ENCODE data around the gene PQBP1.
"Not testable (repeated sequence)": the region's sequence is repeated elsewhere in the genome, so short reads cannot be mapped to it uniquely, and the experiment has no call there.

The PQBP1 gene

GRCh38 chrX:48897625-48898306, at the start of gene PQBP1, which contains the start of gene TIMM17B:
Gene PQBP1 (plus strand): TSS chrX:48897930. CDS start chrX:48898510, 580 bp downstream.
Gene TIMM17B (minus strand): TSS chrX:48897768. CDS start chrX:48897749, 19 bp downstream.
- DNase-seq (ENCODE audit: low spot score) = peak; percentile 95

GRCh38 chrX:48848847-48849246, 48.9 kb upstream of the PQBP1 start:
- no peak for DNase-seq (ENCODE audit: low spot score)

- DNase-seq (ENCODE audit: low spot score) = no peak
Measured at GRCh38 chrX:48852857-48853256, 44.9 kb upstream of the PQBP1 start.

- DNase-seq (ENCODE audit: low spot score) = not testable (repeated sequence)
Measured at GRCh38 chrX:48853494-48853893, 44.2 kb upstream of the PQBP1 start.

GRCh38 chrX:48854121-48854804, 43.5 kb upstream of the PQBP1 start:
- not testable (repeated sequence) for DNase-seq (ENCODE audit: low spot score)

- DNase-seq (ENCODE audit: low spot score) = peak; percentile 24
Measured at GRCh38 chrX:48854898-48855297, 42.8 kb upstream of the PQBP1 start.

- peak; percentile 65 for DNase-seq (ENCODE audit: low spot score)
Measured at GRCh38 chrX:48864210-48864609, 33.5 kb upstream of the PQBP1 start.

- DNase-seq (ENCODE audit: low spot score) = not testable (repeated sequence)
Measured at GRCh38 chrX:48872017-48872416, 25.7 kb upstream of the PQBP1 start.

- not testable (repeated sequence) for DNase-seq (ENCODE audit: low spot score)
Measured at GRCh38 chrX:48876944-48877343, 20.8 kb upstream of the PQBP1 start.

- no peak for DNase-seq (ENCODE audit: low spot score)
Measured at GRCh38 chrX:48883729-48884128, 14.0 kb upstream of the PQBP1 start.

- not testable (repeated sequence) for DNase-seq (ENCODE audit: low spot score)
Measured at GRCh38 chrX:48886586-48886985, 11.1 kb upstream of the PQBP1 start.

- no peak for DNase-seq (ENCODE audit: low spot score)
Measured at GRCh38 chrX:48890296-48890925, 7.3 kb upstream of the PQBP1 start.

- DNase-seq (ENCODE audit: low spot score) = no peak
Measured at GRCh38 chrX:48890934-48891401, 6.8 kb upstream of the PQBP1 start.

GRCh38 chrX:48891402-48892288, 6.1 kb upstream of the PQBP1 start:
- DNase-seq (ENCODE audit: low spot score) = peak; percentile 92

GRCh38 chrX:48892896-48893295, 4.8 kb upstream of the PQBP1 start:
- no peak for DNase-seq (ENCODE audit: low spot score)

GRCh38 chrX:48893556-48894348, 4.0 kb upstream of the PQBP1 start:
- DNase-seq (ENCODE audit: low spot score) = no peak

- no peak for DNase-seq (ENCODE audit: low spot score)
Measured at GRCh38 chrX:48894891-48895290, 2.8 kb upstream of the PQBP1 start.

- no peak for DNase-seq (ENCODE audit: low spot score)
Measured at GRCh38 chrX:48896611-48897011, 1.1 kb upstream of the PQBP1 start.

- peak; percentile 82 for DNase-seq (ENCODE audit: low spot score)
Measured at GRCh38 chrX:48897157-48897624, 539 bp upstream of the PQBP1 start.

GRCh38 chrX:48899078-48899410, 1.3 kb downstream of the PQBP1 start:
- DNase-seq (ENCODE audit: low spot score) = no peak

GRCh38 chrX:48901069-48901468, 3.3 kb downstream of the PQBP1 start:
- no peak for DNase-seq (ENCODE audit: low spot score)
